ENCODE data around the gene PLAC9.

The PLAC9 gene

GRCh38 chr10:80168679-80169380 lies 36.3 kb downstream of the PLAC9 start:
- Histone ChIP-seq H4K12ac (ENCODE audit: low read depth, low read length) (no peak overlapping the region), H3K4me1 (ENCODE audit: control insufficient read depth in 1 of 2, insufficient read depth in 2 of 2, low read length in 2 of 2) (peaks cover 32 to 41% of the 10 kb centered on the region in 2 experiments), H3K4me3 (ENCODE audit: low read depth, low read length) (no peak overlapping the region), H3K36me3 (ENCODE audit: control insufficient read depth in 1 of 2, insufficient read depth in 2 of 2, low read length in 2 of 2) (peaks cover 33 to 48% of the 10 kb centered on the region in 2 experiments), H3K79me2 (ENCODE audit: control insufficient read depth, insufficient read depth, low read length, poor library complexity) (peaks cover 2% of the 10 kb centered on the region), H3K9ac (ENCODE audit: low read length) (no peak overlapping the region), H4K91ac (ENCODE audit: low read depth, low read length) (no peak overlapping the region), H3K18ac (ENCODE audit: low read length) (peak overlapping the region; percentile 49), H3K9me3 (ENCODE audit: insufficient read depth, low read depth, low read length) (peaks cover 2% of the 10 kb centered on the region), H4K8ac (ENCODE audit: low read depth, low read length) (no peak overlapping the region), H3K27me3 (ENCODE audit: insufficient read depth, low read length) (no peaks in the 10 kb centered on the region), H3K23ac (ENCODE audit: low read length) (no peak overlapping the region), H2BK12ac (ENCODE audit: low read length) (no peak overlapping the region), H3K4me2 (ENCODE audit: low read length) (no peak overlapping the region), H2BK120ac (ENCODE audit: insufficient read depth, low read length, poor library complexity) (no peak overlapping the region), H3K79me1 (ENCODE audit: low read length) (peaks cover 7% of the 10 kb centered on the region), H3K4ac (ENCODE audit: low read depth, low read length) (no peak overlapping the region), H3K14ac (ENCODE audit: low read length) (no peak overlapping the region), H3K27ac (ENCODE audit: low read depth, low read length) (no peak overlapping the region), H2AFZ (ENCODE audit: insufficient read depth, low read length, poor library complexity) (no peak overlapping the region), H2BK5ac (ENCODE audit: low read depth, low read length, poor library complexity) (no peak overlapping the region), H2AK5ac (ENCODE audit: low read length) (no peak overlapping the region)
- DNase-seq = no peak
- WGBS (ENCODE audit: extremely low coverage, insufficient coverage, insufficient read length) = no CpG with 5 or more reads among the region's 13 CpGs

GRCh38 chr10:80170026-80170425 lies 37.5 kb downstream of the PLAC9 start:
- peaks cover 25 to 34% of the 10 kb centered on the region in 2 experiments for H3K4me1 ChIP-seq (ENCODE audit: control insufficient read depth in 1 of 2, insufficient read depth in 2 of 2, low read length in 2 of 2)
- no peak overlapping the region for H2AK5ac ChIP-seq (ENCODE audit: low read length)
- no peak overlapping the region for H4K12ac ChIP-seq (ENCODE audit: low read depth, low read length)
- no peak overlapping the region for H2BK120ac ChIP-seq (ENCODE audit: insufficient read depth, low read length, poor library complexity)
- peaks cover 2% of the 10 kb centered on the region for H3K9me3 ChIP-seq (ENCODE audit: insufficient read depth, low read depth, low read length)
- H3K79me2 ChIP-seq (ENCODE audit: control insufficient read depth, insufficient read depth, low read length, poor library complexity) = peaks cover 2% of the 10 kb centered on the region
- no peak overlapping the region for H3K18ac ChIP-seq (ENCODE audit: low read length)
- WGBS (ENCODE audit: extremely low coverage, insufficient coverage, insufficient read length) = no CpG with 5 or more reads among the region's 4 CpGs
- H3K36me3 ChIP-seq (ENCODE audit: control insufficient read depth in 1 of 2, insufficient read depth in 2 of 2, low read length in 2 of 2) = peaks cover 25 to 41% of the 10 kb centered on the region in 2 experiments
- no peak overlapping the region for H2AFZ ChIP-seq (ENCODE audit: insufficient read depth, low read length, poor library complexity)
- no peak overlapping the region for H3K4me2 ChIP-seq (ENCODE audit: low read length)
- H2BK5ac ChIP-seq (ENCODE audit: low read depth, low read length, poor library complexity) = no peak overlapping the region
- H3K27ac ChIP-seq (ENCODE audit: low read depth, low read length) = no peak overlapping the region
- H3K79me1 ChIP-seq (ENCODE audit: low read length) = peaks cover 7% of the 10 kb centered on the region
- H3K9ac ChIP-seq (ENCODE audit: low read length) = no peak overlapping the region
- H3K14ac ChIP-seq (ENCODE audit: low read length) = no peak overlapping the region
- H3K23ac ChIP-seq (ENCODE audit: low read length) = no peak overlapping the region
- H2BK12ac ChIP-seq (ENCODE audit: low read length) = no peak overlapping the region
- H4K8ac ChIP-seq (ENCODE audit: low read depth, low read length) = no peak overlapping the region
- no peak for DNase-seq
- H4K91ac ChIP-seq (ENCODE audit: low read depth, low read length) = no peak overlapping the region
- H3K4ac ChIP-seq (ENCODE audit: low read depth, low read length) = no peak overlapping the region
- no peak overlapping the region for H3K4me3 ChIP-seq (ENCODE audit: low read depth, low read length)
- no peaks in the 10 kb centered on the region for H3K27me3 ChIP-seq (ENCODE audit: insufficient read depth, low read length)

GRCh38 chr10:80170641-80171040 lies 38.1 kb downstream of the PLAC9 start:
- Histone ChIP-seq H4K8ac (ENCODE audit: low read depth, low read length) (no peak overlapping the region), H3K27me3 (ENCODE audit: insufficient read depth, low read length) (no peaks in the 10 kb centered on the region), H4K91ac (ENCODE audit: low read depth, low read length) (peak overlapping the region; percentile 65), H2AK5ac (ENCODE audit: low read length) (no peak overlapping the region), H3K4me3 (ENCODE audit: low read depth, low read length) (no peak overlapping the region), H4K12ac (ENCODE audit: low read depth, low read length) (no peak overlapping the region), H3K36me3 (ENCODE audit: control insufficient read depth in 1 of 2, insufficient read depth in 2 of 2, low read length in 2 of 2) (peaks cover 25 to 36% of the 10 kb centered on the region in 2 experiments), H3K4ac (ENCODE audit: low read depth, low read length) (no peak overlapping the region), H3K14ac (ENCODE audit: low read length) (peak overlapping the region; percentile 36), H3K4me1 (ENCODE audit: control insufficient read depth in 1 of 2, insufficient read depth in 2 of 2, low read length in 2 of 2) (peaks cover 23 to 29% of the 10 kb centered on the region in 2 experiments), H2BK120ac (ENCODE audit: insufficient read depth, low read length, poor library complexity) (no peak overlapping the region), H3K27ac (ENCODE audit: low read depth, low read length) (no peak overlapping the region), H3K18ac (ENCODE audit: low read length) (peak overlapping the region; percentile 62), H3K9ac (ENCODE audit: low read length) (no peak overlapping the region), H3K23ac (ENCODE audit: low read length) (no peak overlapping the region), H2BK12ac (ENCODE audit: low read length) (no peak overlapping the region), H3K79me2 (ENCODE audit: control insufficient read depth, insufficient read depth, low read length, poor library complexity) (peaks cover 2% of the 10 kb centered on the region), H2AFZ (ENCODE audit: insufficient read depth, low read length, poor library complexity) (no peak overlapping the region), H3K79me1 (ENCODE audit: low read length) (peaks cover 7% of the 10 kb centered on the region), H3K4me2 (ENCODE audit: low read length) (no peak overlapping the region), H3K9me3 (ENCODE audit: insufficient read depth, low read depth, low read length) (peaks cover 2% of the 10 kb centered on the region), H2BK5ac (ENCODE audit: low read depth, low read length, poor library complexity) (no peak overlapping the region)
- DNase-seq = no peak
- no CpG with 5 or more reads among the region's 10 CpGs for WGBS (ENCODE audit: extremely low coverage, insufficient coverage, insufficient read length)

GRCh38 chr10:80171248-80171660 lies 38.7 kb downstream of the PLAC9 start:
- H3K18ac ChIP-seq (ENCODE audit: low read length) = peak overlapping the region; percentile 62
- peak; percentile 98 to 99 for DNase-seq
- no peak overlapping the region for H3K14ac ChIP-seq (ENCODE audit: low read length)
- no peak overlapping the region for H4K8ac ChIP-seq (ENCODE audit: low read depth, low read length)
- no peak overlapping the region for H3K23ac ChIP-seq (ENCODE audit: low read length)
- WGBS (ENCODE audit: extremely low coverage, insufficient coverage, insufficient read length) = no CpG with 5 or more reads among the region's 7 CpGs
- H2AFZ ChIP-seq (ENCODE audit: insufficient read depth, low read length, poor library complexity) = no peak overlapping the region
- H3K9me3 ChIP-seq (ENCODE audit: insufficient read depth, low read depth, low read length) = no peaks in the 10 kb centered on the region
- peak overlapping the region; percentile 31 for H3K4ac ChIP-seq (ENCODE audit: low read depth, low read length)
- H2BK12ac ChIP-seq (ENCODE audit: low read length) = peak overlapping the region; percentile 38
- H3K27ac ChIP-seq (ENCODE audit: low read depth, low read length) = peak overlapping the region; percentile 67
- H2BK120ac ChIP-seq (ENCODE audit: insufficient read depth, low read length, poor library complexity) = peak overlapping the region; percentile 37
- H3K4me1 ChIP-seq (ENCODE audit: control insufficient read depth in 1 of 2, insufficient read depth in 2 of 2, low read length in 2 of 2) = peaks cover 21 to 26% of the 10 kb centered on the region in 2 experiments
- H2BK5ac ChIP-seq (ENCODE audit: low read depth, low read length, poor library complexity) = peak overlapping the region; percentile 52
- peaks cover 23 to 34% of the 10 kb centered on the region in 2 experiments for H3K36me3 ChIP-seq (ENCODE audit: control insufficient read depth in 1 of 2, insufficient read depth in 2 of 2, low read length in 2 of 2)
- H3K4me3 ChIP-seq (ENCODE audit: low read depth, low read length) = no peak overlapping the region
- H3K79me1 ChIP-seq (ENCODE audit: low read length) = peaks cover 7% of the 10 kb centered on the region
- H3K27me3 ChIP-seq (ENCODE audit: insufficient read depth, low read length) = no peaks in the 10 kb centered on the region
- peaks cover 2% of the 10 kb centered on the region for H3K79me2 ChIP-seq (ENCODE audit: control insufficient read depth, insufficient read depth, low read length, poor library complexity)
- peak overlapping the region; percentile 33 for H3K9ac ChIP-seq (ENCODE audit: low read length)
- no peak overlapping the region for H3K4me2 ChIP-seq (ENCODE audit: low read length)
- no peak overlapping the region for H4K12ac ChIP-seq (ENCODE audit: low read depth, low read length)
- no peak overlapping the region for H2AK5ac ChIP-seq (ENCODE audit: low read length)
- peak overlapping the region; percentile 65 for H4K91ac ChIP-seq (ENCODE audit: low read depth, low read length)

Data from trophoblast cell (in vitro differentiated cells and primary cell).